ENCODE results near the gene GAN.
"Not testable (repeated sequence)": the region's sequence is repeated elsewhere in the genome, so short reads cannot be mapped to it uniquely, and the experiment has no call there.

The GAN gene

DNA sequence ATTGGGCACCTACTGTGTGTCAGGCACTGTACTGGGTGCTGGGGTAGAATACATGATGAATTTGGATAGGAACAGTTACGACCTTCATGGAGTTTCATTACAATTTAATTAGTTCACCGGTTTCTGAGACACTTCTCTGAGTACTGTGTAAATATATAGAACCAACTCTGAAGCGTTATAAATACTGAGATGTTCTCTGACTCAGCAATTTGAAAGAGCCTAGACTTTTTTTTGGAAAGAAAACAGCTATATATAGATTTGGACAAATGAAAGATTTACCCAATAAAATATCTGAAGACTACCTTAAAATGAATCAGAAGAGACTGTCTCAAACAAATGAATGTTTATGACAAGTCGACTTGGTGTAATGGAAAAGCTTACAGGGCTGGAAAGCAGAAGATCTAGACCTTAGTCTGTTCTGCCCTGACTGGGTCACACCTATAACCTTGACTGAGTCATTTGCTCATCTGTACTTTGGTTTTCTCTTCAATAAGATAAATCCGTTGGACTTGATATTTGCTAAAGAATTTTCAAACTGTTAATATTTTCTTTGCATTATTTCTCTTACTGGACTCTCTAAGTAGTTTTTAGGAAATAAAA lies 4.6 kb upstream of the GAN start:
- DNase-seq: no peak

DNA sequence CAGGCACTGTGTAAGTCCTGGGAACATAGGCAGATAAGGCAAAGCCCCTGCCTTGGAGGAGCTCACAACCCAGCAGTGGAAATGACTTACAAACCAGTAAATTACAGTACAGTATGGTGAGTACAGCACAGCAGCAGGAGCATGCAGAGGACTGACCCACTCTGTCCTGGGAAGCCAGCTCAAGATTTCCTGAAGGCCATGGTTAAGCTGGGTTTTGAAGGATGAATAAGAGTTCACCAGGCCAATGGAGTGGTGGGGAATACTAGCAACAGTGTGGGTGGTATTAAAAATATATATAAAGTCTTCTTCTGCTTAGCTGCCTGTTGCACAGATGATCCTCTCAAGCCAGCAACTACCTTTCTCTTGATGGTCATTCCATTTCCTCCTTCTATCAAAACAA lies 3.0 kb upstream of the GAN start:
- DNase-seq: no peak

DNA sequence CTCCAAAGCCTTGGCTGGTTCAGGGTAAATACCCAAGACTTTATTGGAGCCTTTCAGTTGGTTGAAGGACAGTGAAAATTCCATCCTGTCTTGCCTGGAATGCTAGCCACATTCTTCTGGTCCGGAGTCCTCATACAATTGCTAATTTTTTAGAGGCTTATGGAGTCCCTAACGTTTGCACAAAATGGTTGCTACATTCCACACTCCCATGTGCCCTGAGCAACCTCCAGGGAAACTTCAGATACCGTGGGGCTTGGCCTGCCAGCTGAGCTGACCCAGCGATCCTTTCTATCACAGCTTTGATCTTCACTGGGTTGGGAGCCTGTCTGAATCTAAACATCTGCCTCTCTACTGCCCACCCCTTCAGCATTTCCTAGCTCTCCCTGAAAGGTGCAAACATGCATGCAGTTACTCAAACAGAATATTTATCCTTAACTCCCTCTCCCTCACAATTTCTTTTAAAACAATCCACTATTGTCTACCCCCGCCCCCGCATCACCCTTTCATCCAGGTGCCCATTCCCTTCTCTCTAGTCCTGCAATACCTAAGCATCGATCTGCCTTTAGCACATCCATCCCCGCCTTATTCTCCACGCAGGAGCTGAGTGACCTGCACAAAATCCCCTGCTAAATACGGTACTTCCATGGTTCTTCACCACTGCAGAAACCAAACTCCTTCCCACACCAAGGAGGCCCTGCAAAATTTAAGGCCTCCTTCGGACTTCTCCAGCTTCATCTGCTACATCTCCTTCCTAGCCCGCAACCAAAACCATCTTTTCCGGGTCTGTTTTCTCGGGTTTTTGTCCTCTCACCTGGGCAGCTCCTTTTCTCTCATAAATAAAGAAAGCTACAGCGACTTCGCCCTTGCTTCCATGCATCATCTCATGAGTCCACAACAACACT lies 810 bp upstream of the GAN start:
- no peak for DNase-seq

DNA sequence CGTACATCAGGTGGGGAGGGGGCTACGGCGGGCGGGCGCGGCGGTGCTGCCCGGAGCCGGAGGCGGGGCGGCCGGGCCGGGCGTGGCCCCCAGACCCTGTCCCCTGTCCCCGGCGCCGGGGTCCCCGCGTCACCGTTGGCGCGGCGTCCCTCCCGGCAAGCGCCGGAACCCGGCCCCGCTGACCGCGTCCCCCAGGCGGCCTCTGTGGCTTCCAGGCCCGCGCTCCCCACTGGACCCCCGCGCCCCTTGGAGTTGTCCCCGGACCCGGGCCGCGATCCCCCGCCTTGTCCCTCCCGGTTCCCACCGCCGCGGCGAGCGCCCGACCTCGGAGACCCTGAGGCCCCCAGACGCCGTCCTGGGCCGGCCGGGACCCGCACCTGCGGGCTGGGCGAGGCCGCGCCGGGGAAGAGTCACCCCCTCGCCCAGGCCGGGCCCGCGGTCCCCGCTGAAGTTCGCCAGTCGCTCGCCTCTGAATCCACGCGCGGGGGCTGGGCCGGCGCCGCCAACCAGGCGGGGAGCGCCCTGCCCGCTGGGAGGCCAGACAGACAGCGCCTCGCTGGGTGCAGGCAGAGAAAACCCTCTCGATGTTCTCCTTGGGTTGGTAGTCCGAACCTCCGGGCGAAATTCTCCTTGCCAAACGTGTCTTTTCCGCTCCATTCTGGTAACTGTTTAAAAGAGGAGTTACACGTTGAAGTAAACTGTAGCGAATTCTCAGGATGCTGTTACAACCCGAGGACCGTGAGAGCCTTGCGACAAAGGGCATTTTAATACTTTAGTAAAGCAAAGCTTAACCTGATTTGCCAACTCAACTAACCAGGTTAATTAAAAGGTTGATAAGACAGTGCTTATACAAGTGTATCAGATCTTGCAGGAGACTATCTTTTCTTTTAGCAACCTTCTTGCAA lies 761 bp downstream of the GAN start:
- peak; percentile 20 for DNase-seq

DNA sequence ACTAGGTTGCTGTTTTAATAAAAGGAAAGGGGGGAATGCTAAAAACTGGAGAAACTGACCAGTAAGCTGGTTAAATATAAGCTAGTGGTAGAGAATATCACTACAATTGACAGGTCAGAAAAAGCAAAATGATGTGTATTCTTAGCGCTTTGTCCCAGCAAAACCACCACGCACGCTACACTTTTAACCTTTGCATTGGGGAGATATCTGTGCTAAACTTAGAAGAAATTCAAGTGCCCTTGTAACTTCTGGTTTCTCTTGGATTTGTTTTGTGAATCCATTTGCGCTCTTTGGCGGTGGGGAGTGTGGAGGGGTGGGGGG lies 1.4 kb downstream of the GAN start:
- DNase-seq: no peak

DNA sequence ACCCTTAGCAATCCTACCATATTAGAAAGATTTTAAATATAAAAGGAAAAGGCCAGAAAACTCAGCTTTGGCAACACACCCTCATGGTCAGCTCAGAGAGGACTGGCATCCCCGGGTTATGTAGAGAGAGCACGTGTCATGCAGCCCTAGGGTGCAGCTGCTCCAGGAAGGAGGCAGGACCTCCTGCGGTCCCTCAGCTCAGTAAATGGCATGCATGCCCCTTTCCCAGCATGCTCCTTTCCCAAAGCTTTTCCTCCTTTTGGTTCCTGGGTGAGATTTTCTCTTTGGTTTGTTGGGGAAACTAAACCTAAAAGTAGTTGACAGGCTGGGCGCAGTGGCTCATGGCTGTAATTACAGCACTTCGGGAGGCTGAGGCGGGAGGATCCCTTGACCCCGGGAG lies 3.9 kb downstream of the GAN start:
- DNase-seq: no peak

DNA sequence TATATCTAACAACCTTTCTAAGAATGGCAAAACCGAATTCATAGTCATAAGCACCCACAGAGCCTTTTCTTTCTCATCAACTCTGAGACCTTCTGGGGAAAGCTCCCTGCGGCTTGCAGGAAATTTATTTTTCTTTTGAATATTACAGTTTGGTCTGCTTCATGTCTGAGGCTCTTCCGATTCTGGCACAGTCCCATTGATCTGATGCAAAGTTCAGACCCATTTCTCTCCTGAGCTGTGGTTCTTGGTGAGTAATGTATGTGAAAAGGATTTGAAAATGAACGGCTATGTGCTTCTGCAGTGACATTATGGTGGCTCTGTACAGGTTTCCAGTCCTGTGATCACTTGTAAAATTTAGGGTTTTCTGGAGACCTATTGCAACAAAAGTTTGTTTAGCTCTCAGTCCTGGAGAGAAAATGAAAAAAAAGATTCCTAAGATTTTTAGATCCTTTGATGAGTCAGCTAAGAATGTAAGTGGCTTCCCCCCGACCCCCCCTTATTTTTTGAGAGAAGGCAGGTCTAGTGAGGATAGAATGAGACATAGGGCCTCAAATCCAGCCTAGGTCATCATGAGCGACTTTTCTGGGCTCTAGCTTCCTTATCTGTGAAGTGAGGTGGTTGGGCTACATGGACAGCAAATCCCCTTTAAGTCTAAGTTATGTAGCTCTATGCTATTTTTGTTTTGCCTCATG lies 4.6 kb downstream of the GAN start:
- DNase-seq: no peak

DNA sequence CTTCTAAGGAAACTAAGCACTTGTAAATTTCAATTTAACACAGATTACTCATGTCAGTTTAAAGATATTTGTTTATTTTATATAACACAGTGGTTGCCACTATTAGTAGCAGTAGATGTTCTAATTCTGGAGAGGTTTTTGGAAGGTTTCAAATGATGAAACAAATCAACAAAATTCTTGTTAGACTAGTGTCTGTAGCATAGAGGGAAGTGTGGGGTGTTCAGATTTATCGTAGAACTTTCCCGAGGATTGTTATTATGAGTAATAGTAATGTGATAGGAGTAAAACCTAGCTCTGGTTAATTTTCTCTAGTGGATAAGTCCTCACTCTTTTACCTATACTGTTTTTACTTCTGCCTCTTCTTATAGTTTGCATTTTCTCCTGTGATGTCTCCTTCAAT lies 6.3 kb downstream of the GAN start:
- no peak for DNase-seq

DNA sequence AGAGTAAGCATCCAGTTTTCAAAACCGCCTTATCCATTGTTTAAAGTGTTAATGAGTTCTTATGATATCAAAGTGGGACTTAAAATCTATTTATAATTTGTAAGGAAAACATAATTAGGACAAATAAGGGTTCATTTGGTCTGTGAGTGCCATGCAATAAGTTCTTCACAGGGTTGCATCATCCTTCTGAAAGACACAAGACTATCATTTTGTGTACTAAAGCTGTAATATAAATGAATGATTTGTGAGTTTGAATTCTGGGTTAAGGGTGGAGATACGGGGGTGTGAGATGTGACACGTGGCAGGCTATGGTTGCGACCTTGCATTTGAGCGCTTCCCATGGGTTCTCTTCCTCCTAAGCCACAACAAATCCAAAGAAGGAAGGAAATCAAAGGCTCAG lies 6.8 kb downstream of the GAN start:
- DNase-seq: no peak

DNA sequence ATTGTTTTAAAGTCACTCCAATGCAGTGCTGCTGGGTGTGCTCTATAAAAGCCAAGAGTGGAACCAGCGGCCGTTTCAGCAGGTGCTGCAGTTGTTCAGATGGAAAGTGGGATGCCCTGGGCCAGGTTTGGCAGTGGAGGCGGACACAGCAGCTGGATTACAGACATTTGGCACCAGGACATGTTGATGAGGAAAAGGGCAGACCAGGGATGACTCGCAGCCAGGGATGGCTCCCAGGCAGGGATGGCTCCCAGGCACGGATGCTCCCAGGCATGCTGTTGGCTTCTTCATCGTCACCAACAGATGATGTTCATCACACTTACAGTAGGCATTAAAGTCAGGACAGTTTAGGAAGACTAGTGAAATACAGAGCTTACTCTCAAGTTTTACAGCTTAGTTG lies 10.0 kb downstream of the GAN start:
- DNase-seq: no peak

DNA sequence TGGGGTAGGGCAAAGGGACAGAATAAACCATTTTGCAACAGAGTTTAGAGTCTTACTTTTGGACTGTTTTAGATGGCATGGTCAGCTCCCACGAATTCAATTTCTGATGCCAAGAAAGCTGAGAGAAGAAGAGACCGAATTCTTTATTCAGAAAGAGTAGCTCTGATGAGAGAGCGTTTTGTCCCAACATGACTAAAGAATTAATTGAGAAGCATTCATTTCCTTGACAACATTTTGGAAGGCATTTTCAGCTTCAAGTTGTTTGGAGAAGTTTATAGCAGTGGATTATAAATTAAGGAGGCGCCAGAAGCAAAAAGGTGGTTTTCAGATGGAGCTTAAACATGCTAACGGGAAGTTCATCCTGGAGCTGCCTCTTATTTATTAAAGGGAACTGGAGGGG lies 12.2 kb downstream of the GAN start:
- no peak for DNase-seq

DNA sequence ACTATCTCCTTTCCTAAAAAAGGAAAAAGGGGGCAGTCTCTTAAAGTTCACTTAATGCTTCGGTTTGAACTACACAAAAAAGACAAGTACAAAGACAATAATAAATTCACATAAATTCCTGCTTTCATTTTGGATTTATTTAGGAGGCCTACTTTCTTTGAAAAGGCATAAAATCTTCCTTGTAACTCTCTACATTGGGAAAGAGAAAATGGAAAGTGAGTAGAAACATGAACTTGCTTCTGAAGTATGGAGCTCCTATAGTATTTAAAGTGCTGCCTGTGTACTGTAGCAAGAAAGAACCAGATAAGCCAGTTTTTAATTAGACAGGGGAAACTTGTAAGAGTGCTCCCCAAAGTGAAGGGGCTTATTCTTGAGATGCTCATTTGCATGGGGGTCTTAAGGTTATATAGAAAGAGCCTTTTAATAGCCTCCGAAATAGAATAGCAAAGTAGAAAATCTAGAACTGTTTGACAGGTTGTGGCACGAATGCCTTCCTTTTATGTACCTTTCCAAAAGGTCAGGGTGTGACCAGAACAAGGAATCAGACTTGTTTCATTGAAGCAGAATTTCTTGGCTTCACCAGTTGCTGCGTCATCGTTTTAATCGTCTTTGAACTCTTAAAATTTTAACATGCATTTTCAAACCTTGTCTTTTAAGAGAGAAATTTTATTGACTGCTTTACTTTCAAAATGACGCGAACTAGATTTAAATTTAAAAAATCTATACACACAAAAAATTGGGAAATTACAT lies 12.9 kb downstream of the GAN start:
- DNase-seq: no peak

DNA sequence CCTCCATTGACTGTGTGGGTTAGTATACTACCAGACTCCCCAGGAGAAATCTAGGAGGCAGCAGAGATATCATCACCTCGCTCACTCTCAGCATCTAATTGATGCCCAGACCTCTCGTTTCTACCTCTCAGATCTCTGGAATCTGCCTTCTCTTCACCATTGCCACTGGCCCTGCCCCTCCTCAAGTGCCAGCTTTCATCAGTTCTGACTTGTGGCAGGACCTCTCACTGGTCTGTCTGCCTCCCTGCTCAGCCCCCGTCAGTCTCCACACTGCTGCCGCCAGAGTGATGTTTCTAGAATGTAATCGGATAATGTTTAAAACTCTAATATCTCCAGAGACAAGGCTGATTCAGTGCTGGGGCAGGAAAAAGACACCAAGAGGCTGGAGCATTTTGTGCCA lies 15.2 kb downstream of the GAN start:
- DNase-seq: no peak

DNA sequence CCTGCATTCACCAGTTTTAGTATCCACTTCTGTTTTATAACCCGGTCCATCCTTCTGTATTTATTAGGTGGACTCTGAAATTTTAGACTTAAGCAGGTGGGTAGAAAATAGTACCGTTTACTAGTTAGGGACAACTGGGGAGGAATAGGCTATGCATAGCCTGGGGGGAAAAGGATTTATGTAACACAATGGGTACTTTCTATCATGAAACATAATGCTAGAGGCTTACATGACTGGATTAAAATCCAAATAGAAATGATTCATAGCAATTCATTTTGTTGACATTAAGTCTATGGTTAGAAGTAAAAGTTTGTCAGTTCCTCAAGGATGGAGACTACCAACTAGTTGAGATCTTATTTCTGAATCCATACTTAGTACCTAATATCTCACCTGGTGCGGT lies 18.6 kb downstream of the GAN start:
- no peak for DNase-seq

DNA sequence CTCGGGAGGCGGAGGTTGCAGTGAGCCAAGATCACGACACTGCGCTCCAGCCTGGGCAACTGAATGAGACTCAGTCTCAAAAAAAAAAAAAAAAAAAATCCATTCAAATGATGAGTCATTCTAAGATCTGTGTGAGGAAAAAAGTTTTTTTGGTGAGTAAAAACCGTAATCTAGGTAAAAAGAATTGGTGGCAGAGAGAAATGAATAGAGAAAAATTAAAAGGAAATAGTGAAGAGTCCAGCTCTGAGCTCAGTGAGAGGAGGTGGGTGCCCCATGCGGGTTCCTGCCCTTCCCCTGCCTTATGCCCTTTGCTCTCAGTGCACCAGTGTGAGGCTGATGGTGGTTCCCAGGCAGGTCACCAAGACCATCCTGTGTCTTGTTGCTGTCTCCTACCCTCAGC lies 20.9 kb downstream of the GAN start:
- no peak for DNase-seq

DNA sequence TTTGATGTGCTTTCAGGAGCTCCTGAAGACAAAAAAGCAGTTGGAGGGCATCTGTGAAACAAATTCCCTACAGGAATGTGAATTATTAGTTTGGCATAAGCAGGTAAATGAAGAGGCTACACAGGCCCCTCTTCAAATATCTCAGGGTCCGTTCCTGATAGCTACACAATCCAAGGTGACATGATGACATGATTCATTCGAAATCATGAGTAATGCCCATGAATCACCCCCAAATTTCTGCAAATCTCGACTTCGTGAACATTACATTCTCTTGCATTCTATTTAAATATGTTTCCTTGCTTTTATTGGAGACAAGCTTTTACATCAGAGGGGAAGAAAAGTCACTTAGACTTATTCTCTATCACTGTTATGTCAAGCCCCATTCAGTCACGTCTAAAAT lies 22.3 kb downstream of the GAN start:
- no peak for DNase-seq

DNA sequence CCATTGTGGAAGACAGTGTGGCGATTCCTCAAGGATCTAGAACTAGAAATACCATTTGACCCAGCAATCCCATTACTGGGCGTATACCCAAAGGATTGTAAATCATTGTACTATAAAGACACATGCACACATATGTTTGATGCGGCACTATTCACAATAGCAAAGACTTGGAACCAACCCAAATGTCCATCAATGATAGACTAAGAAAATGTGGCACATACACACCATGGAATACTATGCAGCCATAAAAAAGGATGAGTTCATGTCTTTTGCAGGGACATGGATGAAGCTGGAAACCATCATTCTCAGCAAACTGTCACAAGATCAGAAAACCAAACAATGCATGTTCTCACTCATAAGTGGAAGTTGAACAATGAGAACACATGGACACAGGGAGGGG lies 30.4 kb downstream of the GAN start:
- not testable (repeated sequence) for DNase-seq

DNA sequence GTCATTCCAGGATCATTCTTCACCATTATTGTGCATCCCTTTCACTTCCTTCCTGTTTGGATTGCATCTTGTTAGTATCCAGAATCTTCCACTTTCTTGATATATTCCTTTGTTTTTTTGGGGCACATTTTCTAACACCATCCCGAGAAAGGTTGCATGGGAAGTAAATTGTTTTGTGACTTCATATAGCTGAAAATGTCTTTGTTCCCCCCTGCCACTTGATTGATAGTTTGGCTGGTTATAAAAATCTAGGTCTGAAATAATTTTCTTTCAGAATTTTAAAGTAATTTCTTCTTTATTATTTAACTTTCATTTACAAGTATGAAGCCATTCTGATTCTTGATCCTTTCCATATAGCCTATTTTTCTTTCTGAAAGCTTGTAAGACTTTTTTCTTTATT lies 32.7 kb downstream of the GAN start:
- DNase-seq: no peak

DNA sequence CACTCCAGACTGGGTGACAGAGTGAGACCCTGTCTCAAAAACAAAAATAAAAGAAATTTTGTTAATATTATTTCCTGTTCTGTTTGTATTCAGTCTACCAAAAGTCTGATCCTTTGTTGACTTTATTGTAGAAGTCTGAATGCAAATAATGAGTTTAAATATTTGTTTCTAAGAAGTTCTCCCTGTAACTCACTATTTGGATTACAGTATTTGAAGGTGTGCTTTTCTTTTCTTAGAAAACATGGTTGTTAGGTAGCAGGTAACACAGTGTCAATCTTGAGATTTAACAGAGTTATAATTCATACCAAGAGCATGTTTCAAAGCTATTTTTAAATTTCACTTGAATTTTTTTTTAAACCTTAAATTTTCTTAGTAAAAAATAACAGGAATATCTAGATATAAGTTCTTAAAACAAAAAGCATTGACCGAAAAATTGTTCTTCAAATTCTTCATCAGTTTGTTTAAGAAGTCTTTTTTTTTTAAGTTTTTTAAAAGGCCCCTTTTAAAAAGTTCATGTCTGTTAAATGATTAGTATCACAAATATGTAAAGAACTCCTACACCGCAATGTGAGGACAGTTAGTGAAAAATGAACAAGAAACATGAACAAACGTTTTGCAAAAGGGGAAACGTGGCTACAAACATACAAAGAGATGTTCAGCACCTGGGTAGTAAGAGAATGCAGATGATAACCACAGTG lies 35.0 kb downstream of the GAN start:
- no peak for DNase-seq

DNA sequence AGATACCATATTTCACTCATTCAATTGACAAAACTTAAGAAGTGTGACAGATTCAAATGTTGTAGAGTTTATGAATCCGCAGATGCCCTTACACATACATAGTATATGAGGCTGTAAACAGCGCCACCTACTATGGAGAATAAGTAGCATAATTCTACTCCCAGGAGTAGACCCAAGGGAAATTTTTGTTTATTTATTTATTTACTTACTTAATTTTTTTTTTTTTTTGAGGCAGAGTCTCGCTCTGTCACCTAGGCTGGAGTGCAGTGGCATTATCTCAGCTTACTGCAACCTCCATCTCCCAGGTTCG lies 35.5 kb downstream of the GAN start:
- no peak for DNase-seq

DNA sequence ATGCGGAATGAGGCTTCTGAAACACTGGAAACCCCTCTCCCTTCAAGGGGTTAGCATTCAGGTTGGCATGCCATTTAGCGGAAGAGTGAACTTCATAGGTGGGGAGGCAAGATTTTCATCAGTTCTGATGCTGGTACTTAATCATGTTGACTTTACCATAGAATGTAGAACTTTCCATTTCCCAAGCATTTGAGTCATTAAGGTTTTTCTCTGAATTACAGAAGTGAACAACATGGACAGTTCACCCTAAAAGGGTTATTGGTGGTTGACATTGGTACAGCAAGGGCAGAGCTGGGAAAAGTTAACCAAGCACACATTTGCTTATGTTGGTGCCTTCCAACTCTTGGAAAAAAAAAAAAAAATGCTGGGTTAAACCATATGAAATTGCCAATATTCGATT lies 39.1 kb downstream of the GAN start:
- no peak for DNase-seq

DNA sequence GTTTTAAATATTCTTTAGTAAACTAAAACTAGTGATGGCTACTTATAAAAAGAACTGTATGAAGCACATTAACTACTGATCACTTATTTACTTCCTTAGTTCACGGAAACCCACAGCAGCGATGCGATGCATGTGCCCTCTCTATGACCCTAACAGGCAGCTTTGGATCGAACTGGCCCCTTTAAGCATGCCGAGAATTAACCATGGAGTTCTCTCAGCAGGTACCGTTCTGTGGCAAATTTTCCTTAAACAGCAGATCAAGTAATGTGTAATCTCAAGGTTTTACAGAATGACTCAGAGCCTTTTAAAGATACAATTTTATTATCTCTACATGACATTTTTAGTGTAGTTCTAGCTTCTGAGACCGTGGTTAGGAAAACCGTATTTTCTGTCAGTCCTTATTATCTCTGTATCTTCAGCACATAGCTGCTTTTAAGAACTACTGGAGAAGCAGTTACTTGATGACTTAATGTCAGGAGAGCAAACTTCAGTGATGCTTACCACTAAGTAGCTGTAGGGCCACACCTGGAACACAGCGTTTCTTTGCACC lies 43.0 kb downstream of the GAN start:
- DNase-seq: no peak

Measured in effector CD4-positive, alpha-beta T cell (primary cell).